Lung (tissue), 12 donors: ENCODE results near the gene NOX5. TPM values are rescaled to one million over a fixed set of nuclear protein-coding genes. Genes with fewer than 3 reads are reported as not detected.

Experiments used
- ATAC-seq: fragments of 200-7000 bp; cut with Tn5 transposase; one replicate; pipeline ENCODE4 v1.9.1; 2020; ENCODE audit warnings: moderate number of reproducible peaks; ENCODE audit not compliant: insufficient read depth, low FRiP score
- DNase-seq, 3 donors: peaks; one replicate each; pipeline ENCODE4 v3.0.0-alpha.2; 2013 to 2017
- H3K27ac ChIP-seq, 2 donors: one replicate each; pipeline ENCODE4 v1.5.1; 2013; ENCODE audit warnings: mild to moderate bottlenecking in 2 of 2, moderate library complexity in 2 of 2, control low read depth in 1 of 2, inconsistent platforms in 1 of 2, low read depth in 1 of 2, low read length in 1 of 2
- H3K27me3 ChIP-seq, 3 donors: one replicate each; pipeline ENCODE4 v1.5.1; 2013; ENCODE audit warnings: low read length in 2 of 3; ENCODE audit not compliant: control insufficient read depth in 3 of 3, insufficient read depth in 3 of 3
- H3K36me3 ChIP-seq, 4 donors: one replicate each; pipeline ENCODE4 v1.5.1; 2013; ENCODE audit warnings: low read length in 4 of 4, mild to moderate bottlenecking in 1 of 4, moderate library complexity in 1 of 4; ENCODE audit not compliant: control insufficient read depth in 4 of 4, insufficient read depth in 4 of 4
- H3K4me1 ChIP-seq, 5 donors: one replicate each; pipeline ENCODE4 v1.5.1; 2013; ENCODE audit warnings: low read length in 5 of 5, mild to moderate bottlenecking in 2 of 5, moderate library complexity in 1 of 5; ENCODE audit not compliant: control insufficient read depth in 5 of 5, insufficient read depth in 5 of 5
- H3K4me3 ChIP-seq: one replicate; pipeline ENCODE4 v1.5.1; 2013; ENCODE audit warnings: mild to moderate bottlenecking, control low read depth, moderate library complexity
- H3K9ac ChIP-seq, 2 donors: one replicate each; pipeline ENCODE4 v1.5.1; 2013; ENCODE audit warnings: low read length in 2 of 2, control low read depth in 1 of 2; ENCODE audit not compliant: insufficient read depth in 1 of 2
- H3K9me3 ChIP-seq, 4 donors: one replicate each; pipeline ENCODE4 v1.5.1; 2013; ENCODE audit warnings: low read length in 3 of 4, mild to moderate bottlenecking in 1 of 4, moderate library complexity in 1 of 4; ENCODE audit not compliant: control insufficient read depth in 4 of 4, insufficient read depth in 3 of 4
- WGBS, 2 donors: extraction: QIAGEN DNeasy Blood & Tissue Kit; methylation state at CpG; one replicate each; pipeline ENCODE4 v1.1.7; 2013; 5-methylcytosine and 5-hydroxymethylcytosine counted together
- polyA plus RNA-seq, 2 donors: library from polyadenylated mRNA; stranded (reverse); fragments of 200-250 nt; gene quantifications; one replicate each; pipeline ENCODE4 v1.2.1, GENCODE V29; 2013
- total RNA-seq, 2 donors: library from RNA; depleted of rRNA in 1 of 2; stranded (reverse); fragments of >200 nt in 1 of 2; gene quantifications; one replicate each; pipeline ENCODE4 v1.2.1, GENCODE V29; 2014 to 2021
- TF ChIP-seq, protein P1 (sequence below): IDR thresholded peaks from 2 replicates; pipeline ENCODE4 v1.5.1; 2012; ENCODE audit warnings: mild to moderate bottlenecking; ENCODE audit errors: control extremely low read depth, extremely low read depth
- donor health status: control.
- donor health status: control.
- donor health status: Bipolar disorder and iron deficiency.
- donor health status: healthy.
- donor health status: DM: yes; HTN: yes; CAD: no.

The NOX5 gene
- total and polyA plus RNA-seq, 4 donors: 0.03 to 0.77 (median 0.09) TPM

DNA sequence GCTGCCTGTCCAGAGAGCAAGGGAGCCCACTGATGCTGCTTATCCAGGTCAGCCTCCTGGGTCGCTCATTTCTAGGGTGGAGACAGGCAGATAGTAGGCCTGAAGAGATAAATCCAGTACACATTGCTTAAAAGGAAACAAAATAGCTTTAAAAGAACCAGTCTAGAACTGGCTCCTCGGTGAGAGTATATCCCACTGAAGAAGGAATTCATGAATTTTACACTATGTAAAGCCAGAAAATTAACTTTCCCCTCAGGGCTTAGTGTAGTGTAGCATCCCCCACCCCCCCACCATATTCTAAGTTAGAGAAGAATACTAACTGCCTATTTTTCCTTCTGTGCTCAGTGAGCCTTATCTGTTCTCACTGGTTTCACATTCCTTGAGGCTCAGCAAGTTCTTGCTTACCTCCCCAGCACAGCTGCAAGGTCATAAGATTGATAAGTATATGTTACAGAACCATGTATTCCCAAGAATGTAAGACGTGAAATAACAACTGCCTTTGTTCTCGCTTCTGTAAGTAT, 30.5 kb upstream of the NOX5 start:
- no peak overlapping the region for H3K9ac ChIP-seq
- DNase-seq (no peak), ATAC-seq (no peak)
- H3K9me3 ChIP-seq: peaks cover 0 to 3% (median 0%) of the 10 kb centered on the region in 4 donors
- H3K4me1 ChIP-seq: no peaks in the 10 kb centered on the region
- no peaks in the 10 kb centered on the region for H3K36me3 ChIP-seq
- peaks cover 0 to 7% (median 0%) of the 10 kb centered on the region in 3 donors for H3K27me3 ChIP-seq
- H3K4me3 ChIP-seq: no peak overlapping the region
- H3K27ac ChIP-seq: no peak overlapping the region
- WGBS, 2 donors: 85 to 89% methylated on average over 4 of the region's 4 CpGs
- TF ChIP-seq, protein P1, sequence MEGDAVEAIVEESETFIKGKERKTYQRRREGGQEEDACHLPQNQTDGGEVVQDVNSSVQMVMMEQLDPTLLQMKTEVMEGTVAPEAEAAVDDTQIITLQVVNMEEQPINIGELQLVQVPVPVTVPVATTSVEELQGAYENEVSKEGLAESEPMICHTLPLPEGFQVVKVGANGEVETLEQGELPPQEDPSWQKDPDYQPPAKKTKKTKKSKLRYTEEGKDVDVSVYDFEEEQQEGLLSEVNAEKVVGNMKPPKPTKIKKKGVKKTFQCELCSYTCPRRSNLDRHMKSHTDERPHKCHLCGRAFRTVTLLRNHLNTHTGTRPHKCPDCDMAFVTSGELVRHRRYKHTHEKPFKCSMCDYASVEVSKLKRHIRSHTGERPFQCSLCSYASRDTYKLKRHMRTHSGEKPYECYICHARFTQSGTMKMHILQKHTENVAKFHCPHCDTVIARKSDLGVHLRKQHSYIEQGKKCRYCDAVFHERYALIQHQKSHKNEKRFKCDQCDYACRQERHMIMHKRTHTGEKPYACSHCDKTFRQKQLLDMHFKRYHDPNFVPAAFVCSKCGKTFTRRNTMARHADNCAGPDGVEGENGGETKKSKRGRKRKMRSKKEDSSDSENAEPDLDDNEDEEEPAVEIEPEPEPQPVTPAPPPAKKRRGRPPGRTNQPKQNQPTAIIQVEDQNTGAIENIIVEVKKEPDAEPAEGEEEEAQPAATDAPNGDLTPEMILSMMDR: no peak

DNA sequence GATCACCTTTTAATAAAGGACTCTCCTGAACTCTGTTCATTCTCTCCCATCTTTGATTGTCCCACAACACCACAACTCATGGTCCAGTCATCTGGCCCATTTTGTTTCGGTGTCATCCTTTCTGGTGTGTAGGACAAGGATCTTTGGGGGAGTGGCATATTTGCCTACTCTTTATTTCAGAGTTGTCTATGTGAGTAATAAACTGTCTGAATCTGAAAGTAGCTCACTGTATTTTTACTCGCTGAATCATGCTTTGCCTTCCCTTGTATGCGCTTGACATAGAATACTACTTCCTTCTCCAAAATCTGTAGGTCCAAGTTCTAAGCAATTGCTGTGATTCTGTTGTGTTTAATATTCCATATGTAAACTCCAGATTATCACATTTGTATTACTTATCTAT, 29.9 kb upstream of the NOX5 start:
- H3K36me3 ChIP-seq: no peaks in the 10 kb centered on the region
- 84 to 89% methylated on average over 3 of the region's 3 CpGs for WGBS, 2 donors
- no peak overlapping the region for H3K27ac ChIP-seq
- no peak overlapping the region for H3K9ac ChIP-seq
- H3K9me3 ChIP-seq: peaks cover 0 to 3% (median 0%) of the 10 kb centered on the region in 4 donors
- DNase-seq (no peak), ATAC-seq (no peak)
- H3K4me3 ChIP-seq: no peak overlapping the region
- peaks cover 0 to 7% (median 0%) of the 10 kb centered on the region in 3 donors for H3K27me3 ChIP-seq
- peaks cover 0 to 2% (median 0%) of the 10 kb centered on the region in 5 donors for H3K4me1 ChIP-seq
- TF ChIP-seq, protein P1: no peak

DNA sequence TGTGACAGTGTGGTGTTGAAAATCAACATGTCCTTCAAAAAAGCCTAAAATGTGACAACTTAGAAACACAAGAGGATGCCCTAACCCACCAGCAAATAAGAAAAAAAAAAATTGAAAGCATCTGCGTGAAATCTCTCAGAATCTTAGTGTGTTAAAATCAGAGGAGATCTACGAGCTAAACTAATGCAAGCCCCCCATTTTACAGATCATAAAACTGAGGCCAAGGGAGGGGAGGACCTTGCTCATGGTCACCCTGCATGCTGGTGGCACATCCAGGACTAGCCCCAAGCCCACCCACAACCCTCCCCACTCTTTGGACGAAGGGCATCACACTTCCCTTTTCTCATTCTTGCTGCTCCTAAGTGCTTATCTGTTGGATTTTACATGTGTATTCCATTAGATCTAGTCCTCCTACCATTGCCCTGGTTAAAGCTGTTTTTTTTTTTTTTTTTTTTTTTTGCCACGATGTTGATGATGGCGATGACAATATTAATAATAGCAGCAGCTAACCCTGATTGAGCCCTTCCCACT, 29.1 kb upstream of the NOX5 start:
- H3K4me1 ChIP-seq: peaks cover 0 to 4% (median 0%) of the 10 kb centered on the region in 5 donors
- DNase-seq (no peak), ATAC-seq (no peak)
- H3K9me3 ChIP-seq: peaks cover 0 to 3% (median 0%) of the 10 kb centered on the region in 4 donors
- no peak overlapping the region for H3K27ac ChIP-seq
- TF ChIP-seq, protein P1: no peak
- WGBS, 2 donors: 83 to 91% methylated on average over 5 of the region's 5 CpGs
- no peaks in the 10 kb centered on the region for H3K36me3 ChIP-seq
- H3K4me3 ChIP-seq: no peak overlapping the region
- peaks cover 0 to 7% (median 0%) of the 10 kb centered on the region in 3 donors for H3K27me3 ChIP-seq
- no peak overlapping the region for H3K9ac ChIP-seq

DNA sequence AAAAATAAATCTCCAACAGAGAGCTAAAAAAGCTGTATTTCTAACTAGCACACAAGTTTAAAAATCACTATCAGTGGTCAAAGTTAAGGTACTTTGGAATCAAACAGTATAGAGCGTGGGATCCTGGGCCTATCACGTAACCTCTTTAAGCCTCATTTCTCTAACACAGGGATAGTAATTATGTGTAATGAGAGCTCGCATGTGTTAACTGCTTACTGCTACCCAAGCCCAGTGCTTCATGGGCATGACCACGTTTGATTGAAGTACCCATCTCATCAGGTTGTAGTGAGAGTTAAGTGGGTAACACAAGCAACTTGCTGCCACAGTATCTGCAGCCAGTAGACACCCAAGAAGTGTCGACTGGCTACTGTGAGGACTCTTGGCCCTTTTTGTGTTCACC, 28.2 kb upstream of the NOX5 start:
- ATAC-seq (no peak), DNase-seq (no peak)
- Histone ChIP-seq H3K27me3 (peaks cover 0 to 7% (median 0%) of the 10 kb centered on the region in 3 donors), H3K4me3 (no peak overlapping the region), H3K4me1 (peaks cover 0 to 4% (median 0%) of the 10 kb centered on the region in 5 donors), H3K9ac (no peak overlapping the region), H3K27ac (no peak overlapping the region), H3K9me3 (peaks cover 0 to 3% (median 0%) of the 10 kb centered on the region in 4 donors), H3K36me3 (no peaks in the 10 kb centered on the region)
- TF ChIP-seq, protein P1: no peak
- WGBS, 2 donors: 87 to 93% methylated on average over 5 of the region's 5 CpGs
